ENCODE results near the gene SNX33. TPM values are rescaled to one million over a fixed set of nuclear protein-coding genes. Genes with fewer than 3 reads are reported as not detected.

SNX33 gene
- total RNA-seq, 1 donor, result 39.8 TPM

GRCh38 chr15:75693501-75694240, 46.0 kb downstream of the SNX33 start:
- Histone ChIP-seq H3K27me3 (ENCODE audit: insufficient read depth, low read length) (no peaks in the 10 kb centered on the region), H3K36me3 (ENCODE audit: insufficient read depth, low read length) (no peaks in the 10 kb centered on the region), H2AFZ (ENCODE audit: low read length) (peak overlapping the region; percentile 16), H4K20me1 (ENCODE audit: insufficient read depth, low read length) (peaks cover 4% of the 10 kb centered on the region), H3K9me3 (ENCODE audit: low read depth, low read length) (no peaks in the 10 kb centered on the region), H3K4me3 (ENCODE audit: insufficient read depth, low read length) (no peak overlapping the region), H3K4me2 (ENCODE audit: insufficient read depth, low read length) (peak overlapping the region; percentile 64), H3K79me2 (ENCODE audit: insufficient read depth, low read length) (peaks cover 6% of the 10 kb centered on the region), H3K27ac (ENCODE audit: low read depth, low read length) (peak overlapping the region; percentile 59), H3K4me1 (ENCODE audit: insufficient read depth, low read length) (peaks cover 23% of the 10 kb centered on the region)
- DNase-seq (ENCODE audit: insufficient read length, low spot score, missing footprints), result peak; percentile 97
- no peak for TF ChIP-seq CTCF (IDR thresholded peaks at IDR 0.05; ENCODE audit: extremely low read depth, low read depth, low read length)

- H3K27ac ChIP-seq (ENCODE audit: low read depth, low read length), result peak overlapping the region; percentile 59
- H4K20me1 ChIP-seq (ENCODE audit: insufficient read depth, low read length), result peaks cover 4% of the 10 kb centered on the region
- no peaks in the 10 kb centered on the region for H3K27me3 ChIP-seq (ENCODE audit: insufficient read depth, low read length)
- H3K4me1 ChIP-seq (ENCODE audit: insufficient read depth, low read length), result peaks cover 25% of the 10 kb centered on the region
- peak overlapping the region; percentile 16 for H2AFZ ChIP-seq (ENCODE audit: low read length)
- H3K9me3 ChIP-seq (ENCODE audit: low read depth, low read length), result no peaks in the 10 kb centered on the region
- no peaks in the 10 kb centered on the region for H3K36me3 ChIP-seq (ENCODE audit: insufficient read depth, low read length)
- peaks cover 6% of the 10 kb centered on the region for H3K79me2 ChIP-seq (ENCODE audit: insufficient read depth, low read length)
- peak overlapping the region; percentile 64 for H3K4me2 ChIP-seq (ENCODE audit: insufficient read depth, low read length)
- H3K4me3 ChIP-seq (ENCODE audit: insufficient read depth, low read length), result peak overlapping the region; percentile 18
- peak; percentile 40 for TF ChIP-seq CTCF (IDR thresholded peaks at IDR 0.05; ENCODE audit: extremely low read depth, low read depth, low read length)
- peak; percentile 99 for DNase-seq (ENCODE audit: insufficient read length, low spot score, missing footprints)
Measured at GRCh38 chr15:75694241-75695182, 46.8 kb downstream of the SNX33 start.

- TF ChIP-seq CTCF (IDR thresholded peaks at IDR 0.05; ENCODE audit: extremely low read depth, low read depth, low read length), result no peak
- Histone ChIP-seq H3K9me3 (ENCODE audit: low read depth, low read length) (no peaks in the 10 kb centered on the region), H3K27ac (ENCODE audit: low read depth, low read length) (no peak overlapping the region), H3K4me3 (ENCODE audit: insufficient read depth, low read length) (no peak overlapping the region), H3K36me3 (ENCODE audit: insufficient read depth, low read length) (no peaks in the 10 kb centered on the region), H3K27me3 (ENCODE audit: insufficient read depth, low read length) (no peaks in the 10 kb centered on the region), H3K4me1 (ENCODE audit: insufficient read depth, low read length) (peaks cover 31% of the 10 kb centered on the region), H2AFZ (ENCODE audit: low read length) (no peak overlapping the region), H4K20me1 (ENCODE audit: insufficient read depth, low read length) (peaks cover 6% of the 10 kb centered on the region), H3K4me2 (ENCODE audit: insufficient read depth, low read length) (no peak overlapping the region), H3K79me2 (ENCODE audit: insufficient read depth, low read length) (peaks cover 6% of the 10 kb centered on the region)
- DNase-seq (ENCODE audit: insufficient read length, low spot score, missing footprints), result no peak
Measured at GRCh38 chr15:75695220-75695619, 47.5 kb downstream of the SNX33 start.

Data from osteoblast (primary cell).